ENCODE data around the gene NNT.

NNT gene

DNA sequence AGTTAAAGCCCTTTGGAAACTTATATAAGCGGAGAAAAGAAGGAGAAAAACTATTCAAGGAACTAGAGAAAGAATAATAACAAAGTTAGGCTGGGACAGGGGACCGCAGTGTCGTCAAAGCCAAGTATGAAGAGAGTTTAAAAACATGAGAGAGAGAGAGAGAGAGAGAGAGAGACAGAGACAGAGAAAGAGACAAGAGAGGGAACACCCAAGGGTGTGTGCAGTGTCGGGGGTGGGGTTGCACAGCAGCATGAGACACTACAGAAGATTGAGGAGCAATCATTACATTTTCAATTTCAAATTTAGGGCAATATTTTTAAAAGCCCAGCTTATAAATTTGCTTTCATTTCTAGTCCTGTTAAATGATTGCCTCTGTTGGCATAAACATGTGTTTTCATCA is 74.3 kb downstream of the NNT start:
- no peak for DNase-seq (ENCODE audit: extremely low read depth, insufficient read length)
- Histone ChIP-seq H3K27me3 (replicated peaks; ENCODE audit: control insufficient read depth, insufficient read depth, low read length) (no peaks in the 10 kb centered on the region), H3K4me3 (replicated peaks; ENCODE audit: low read depth, low read length) (no peak overlapping the region)

DNA sequence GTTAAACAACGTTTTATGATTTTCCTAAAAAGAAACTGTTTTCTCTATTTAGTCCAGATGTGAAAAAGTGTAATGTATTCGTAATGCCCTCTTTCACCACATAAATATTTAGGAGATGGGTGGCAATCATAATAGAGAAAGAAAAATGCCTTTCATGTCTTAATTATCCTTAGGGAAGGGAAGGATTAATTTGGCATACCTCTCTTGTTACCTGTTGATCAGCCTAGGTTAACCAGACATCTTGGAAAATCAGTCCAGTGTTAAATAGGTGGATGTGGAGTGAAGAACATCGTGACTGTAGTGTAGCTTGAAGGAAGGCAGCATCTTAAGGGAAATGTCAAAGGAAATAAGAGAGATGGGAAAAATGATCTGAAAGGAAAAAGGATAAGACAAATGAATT is 76.2 kb downstream of the NNT start:
- no peak for DNase-seq (ENCODE audit: extremely low read depth, insufficient read length)
- Histone ChIP-seq H3K36me3 (ENCODE audit: control insufficient read depth, insufficient read depth, low read length) (no peaks in the 10 kb centered on the region; the same call in none of the 2 replicates), H3K4me3 (replicated peaks; ENCODE audit: low read depth, low read length) (no peak overlapping the region), H3K27me3 (replicated peaks; ENCODE audit: control insufficient read depth, insufficient read depth, low read length) (no peaks in the 10 kb centered on the region)
- TF ChIP-seq, protein P1, sequence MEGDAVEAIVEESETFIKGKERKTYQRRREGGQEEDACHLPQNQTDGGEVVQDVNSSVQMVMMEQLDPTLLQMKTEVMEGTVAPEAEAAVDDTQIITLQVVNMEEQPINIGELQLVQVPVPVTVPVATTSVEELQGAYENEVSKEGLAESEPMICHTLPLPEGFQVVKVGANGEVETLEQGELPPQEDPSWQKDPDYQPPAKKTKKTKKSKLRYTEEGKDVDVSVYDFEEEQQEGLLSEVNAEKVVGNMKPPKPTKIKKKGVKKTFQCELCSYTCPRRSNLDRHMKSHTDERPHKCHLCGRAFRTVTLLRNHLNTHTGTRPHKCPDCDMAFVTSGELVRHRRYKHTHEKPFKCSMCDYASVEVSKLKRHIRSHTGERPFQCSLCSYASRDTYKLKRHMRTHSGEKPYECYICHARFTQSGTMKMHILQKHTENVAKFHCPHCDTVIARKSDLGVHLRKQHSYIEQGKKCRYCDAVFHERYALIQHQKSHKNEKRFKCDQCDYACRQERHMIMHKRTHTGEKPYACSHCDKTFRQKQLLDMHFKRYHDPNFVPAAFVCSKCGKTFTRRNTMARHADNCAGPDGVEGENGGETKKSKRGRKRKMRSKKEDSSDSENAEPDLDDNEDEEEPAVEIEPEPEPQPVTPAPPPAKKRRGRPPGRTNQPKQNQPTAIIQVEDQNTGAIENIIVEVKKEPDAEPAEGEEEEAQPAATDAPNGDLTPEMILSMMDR (IDR thresholded peaks at IDR 0.05; ENCODE audit: insufficient read depth, low read length, poor library complexity, severe bottlenecking) = no peak

More for the DNA sequence above, 74.3 kb downstream of the NNT start:
- TF ChIP-seq, protein P1 (IDR thresholded peaks at IDR 0.05; ENCODE audit: insufficient read depth, low read length, poor library complexity, severe bottlenecking) = no peak
- peaks cover 1% of the 10 kb centered on the region for H3K36me3 ChIP-seq (ENCODE audit: control insufficient read depth, insufficient read depth, low read length)

DNA sequence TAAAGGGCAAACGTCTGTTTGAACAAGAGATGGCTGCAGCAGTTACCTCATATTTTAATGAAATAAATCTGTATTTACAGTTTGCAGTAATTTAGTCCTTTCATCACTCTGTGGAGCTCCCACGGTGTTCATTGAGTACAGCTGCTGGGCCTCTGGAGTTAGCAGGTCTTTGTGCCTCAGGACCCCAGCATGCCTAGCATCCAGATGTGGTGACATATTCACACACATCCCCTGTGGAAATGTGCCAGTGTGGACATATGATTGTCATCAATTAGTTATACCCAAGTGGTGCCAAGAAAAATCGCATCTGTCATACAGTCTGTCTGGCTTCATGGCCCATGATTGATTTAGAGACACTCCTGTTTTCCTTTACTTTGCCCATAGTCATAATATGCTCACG is 77.3 kb downstream of the NNT start:
- no peaks in the 10 kb centered on the region for H3K27me3 ChIP-seq (replicated peaks; ENCODE audit: control insufficient read depth, insufficient read depth, low read length)
- H3K36me3 ChIP-seq (ENCODE audit: control insufficient read depth, insufficient read depth, low read length) = no peaks in the 10 kb centered on the region; the same call in none of the 2 replicates
- no peak for DNase-seq (ENCODE audit: extremely low read depth, insufficient read length)
- no peak overlapping the region for H3K4me3 ChIP-seq (replicated peaks; ENCODE audit: low read depth, low read length)
- TF ChIP-seq, protein P1 (IDR thresholded peaks at IDR 0.05; ENCODE audit: insufficient read depth, low read length, poor library complexity, severe bottlenecking) = no peak

DNA sequence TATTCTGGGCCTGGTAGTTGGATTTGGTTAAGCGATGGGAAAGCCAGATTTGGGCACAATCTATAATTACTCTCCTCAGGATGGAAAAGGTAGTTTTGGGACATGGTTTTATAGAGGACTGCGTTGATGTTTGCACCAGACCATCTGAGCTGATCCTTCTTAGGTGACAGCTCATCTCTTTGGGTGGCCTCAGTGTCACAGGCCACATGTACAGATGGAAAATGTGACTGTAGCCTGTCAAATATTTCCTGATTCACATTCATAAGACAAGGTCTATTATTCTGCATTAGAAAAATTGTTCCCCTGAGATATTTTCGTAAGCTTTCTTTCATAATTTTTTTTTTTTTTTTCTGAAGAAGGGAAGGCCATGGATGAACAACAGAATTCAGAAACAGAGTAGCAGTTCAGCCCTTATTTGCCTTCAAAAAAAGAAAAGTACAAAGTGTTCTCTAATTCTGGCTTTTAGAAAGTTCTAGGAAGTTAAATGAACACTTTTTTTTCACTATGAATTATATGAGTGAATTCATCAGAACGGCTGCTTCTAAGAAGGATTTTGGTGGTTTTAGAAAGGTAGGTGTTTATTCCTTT is 81.0 kb downstream of the NNT start:
- TF ChIP-seq, protein P1 (IDR thresholded peaks at IDR 0.05; ENCODE audit: insufficient read depth, low read length, poor library complexity, severe bottlenecking) = no peak
- H3K27me3 ChIP-seq (replicated peaks; ENCODE audit: control insufficient read depth, insufficient read depth, low read length) = no peaks in the 10 kb centered on the region
- no peak overlapping the region for H3K4me3 ChIP-seq (replicated peaks; ENCODE audit: low read depth, low read length)
- H3K36me3 ChIP-seq (ENCODE audit: control insufficient read depth, insufficient read depth, low read length) = no peaks in the 10 kb centered on the region; the same call in none of the 2 replicates
- no peak for DNase-seq (ENCODE audit: extremely low read depth, insufficient read length)

GRCh38 chr5:43685252-43685950 is 82.4 kb downstream of the NNT start:
- TF ChIP-seq, protein P1 (IDR thresholded peaks at IDR 0.05; ENCODE audit: insufficient read depth, low read length, poor library complexity, severe bottlenecking) = no peak
- DNase-seq (ENCODE audit: extremely low read depth, insufficient read length) = no peak
- H3K36me3 ChIP-seq (ENCODE audit: control insufficient read depth, insufficient read depth, low read length) = no peaks in the 10 kb centered on the region; the same call in none of the 2 replicates

More at GRCh38 chr5:43685252-43685950, 82.4 kb downstream of the NNT start:
- H3K27me3 ChIP-seq (replicated peaks; ENCODE audit: control insufficient read depth, insufficient read depth, low read length) = no peaks in the 10 kb centered on the region
- no peak overlapping the region for H3K4me3 ChIP-seq (replicated peaks; ENCODE audit: low read depth, low read length)
